SK-N-MC (cell line): Measurements from ENCODE around the gene SCYL2.

Experiments used
- EZH2 ChIP-seq: fragments of 200-600 bp; sonication (generic); IDR thresholded peaks from one replicate; pipeline ENCODE4 v1.6.1; 2017; ENCODE audit warnings: antibody characterized with exemption
- FOXP2 ChIP-seq: optimal IDR thresholded peaks from 2 replicates; pipeline ENCODE3; 2011; ENCODE audit warnings: mild to moderate bottlenecking, moderate library complexity; ENCODE audit not compliant: insufficient read depth; ENCODE audit errors: extremely low read length, control extremely low read depth
- POLR2AphosphoS5 ChIP-seq: IDR thresholded peaks from 2 replicates; pipeline ENCODE4 v1.6.1; 2012; ENCODE audit warnings: mild to moderate bottlenecking, low read depth, low read length, borderline replicate concordance

DNA sequence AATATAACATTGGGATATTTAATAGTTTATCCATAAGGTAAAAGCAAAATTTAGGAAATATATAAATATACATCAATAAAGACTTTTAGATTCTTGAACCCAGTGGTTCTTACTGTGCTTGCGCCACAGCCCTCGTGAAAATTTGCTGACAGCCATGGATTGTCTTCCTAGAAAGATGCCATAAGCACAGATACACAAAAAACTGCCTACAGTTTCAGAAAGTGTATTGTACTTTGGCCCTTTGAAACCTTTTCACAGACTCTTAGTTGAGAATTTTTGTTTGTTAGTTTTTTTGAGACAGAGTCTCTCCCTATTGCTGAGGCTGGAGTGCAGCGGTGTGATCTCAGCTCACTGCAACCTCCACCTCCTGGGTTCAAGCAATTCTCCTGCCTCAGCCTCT lies 28.2 kb upstream of the SCYL2 start:
- TF ChIP-seq POLR2AphosphoS5 (no peak), FOXP2 (no peak), EZH2 (no peak)
